Small intestine (tissue), 7 donors: ENCODE results near the gene ZFAND5. TPM values are rescaled to one million over a fixed set of nuclear protein-coding genes. Genes with fewer than 3 reads are reported as not detected.
A peak's percentile ranks its signal among the peaks of the same experiment; 100 is the strongest.

Experiments
- DNase-seq, 2 donors: peaks; one replicate each; pipeline versions ENCODE4 v3.0.0 to v3.0.0-alpha.2; 2013
- FAIRE-seq: peaks from 2 replicates; lab custom pipeline; 2012; peaks lifted over from hg19 to GRCh38; lab: Jason Lieb, UNC
- H3K27ac ChIP-seq, 3 donors: one replicate each; pipeline ENCODE4 v1.5.1; 2013; ENCODE audit warnings: low read length in 2 of 3, mild to moderate bottlenecking in 2 of 3, control low read depth in 1 of 3, inconsistent platforms in 1 of 3, low read depth in 1 of 3, moderate library complexity in 1 of 3
- H3K27me3 ChIP-seq, 3 donors: one replicate each; pipeline ENCODE4 v1.6.1; 2013; ENCODE audit warnings: low read length in 3 of 3, inconsistent platforms in 1 of 3; ENCODE audit not compliant: control insufficient read depth in 3 of 3, insufficient read depth in 3 of 3
- H3K36me3 ChIP-seq, 3 donors: one replicate each; pipeline ENCODE4 v1.6.1; 2013; ENCODE audit warnings: low read length in 3 of 3, inconsistent platforms in 1 of 3, low read depth in 1 of 3, mild to moderate bottlenecking in 1 of 3, moderate library complexity in 1 of 3; ENCODE audit not compliant: control insufficient read depth in 3 of 3, insufficient read depth in 2 of 3
- H3K4me1 ChIP-seq, 3 donors: one replicate each; pipeline ENCODE4 v1.6.1; 2013; ENCODE audit warnings: low read length in 2 of 3, inconsistent platforms in 1 of 3, low read depth in 1 of 3, mild to moderate bottlenecking in 1 of 3, moderate library complexity in 1 of 3; ENCODE audit not compliant: control insufficient read depth in 3 of 3, insufficient read depth in 2 of 3
- H3K4me3 ChIP-seq, 3 donors: one replicate each; pipeline ENCODE4 v1.5.1; 2013; ENCODE audit warnings: low read length in 3 of 3, control low read depth in 1 of 3, inconsistent platforms in 1 of 3, low read depth in 1 of 3, mild to moderate bottlenecking in 1 of 3, moderate library complexity in 1 of 3
- H3K9me3 ChIP-seq, 2 donors: one replicate each; pipeline ENCODE4 v1.6.1; 2013; ENCODE audit warnings: low read depth in 1 of 2, low read length in 1 of 2; ENCODE audit not compliant: control insufficient read depth in 2 of 2, insufficient read depth in 1 of 2
- WGBS, 3 donors: extraction: QIAGEN DNeasy Blood & Tissue Kit; methylation state at CpG; one replicate each; pipeline ENCODE4 v1.1.7; 2013; 5-methylcytosine and 5-hydroxymethylcytosine counted together
- polyA plus RNA-seq, 4 donors: library from polyadenylated mRNA; stranded (reverse) in 3 of 4; unstranded in 1 of 4; fragments of 200-250 nt in 3 of 4; fragments of 120-200 nt in 1 of 4; gene quantifications; one replicate each; pipeline versions ENCODE4 v1.2.1 to v1.2.3, GENCODE V29; 2013
- donor health status: healthy with polysubstance abuse.
- donor health status: control.
- donor health status: control.
- donor health status: Bipolar disorder and iron deficiency.
- donor health status: healthy.

The ZFAND5 gene
- polyA plus RNA-seq, 4 donors: 38.9 to 137 (median 62.1) TPM

DNA sequence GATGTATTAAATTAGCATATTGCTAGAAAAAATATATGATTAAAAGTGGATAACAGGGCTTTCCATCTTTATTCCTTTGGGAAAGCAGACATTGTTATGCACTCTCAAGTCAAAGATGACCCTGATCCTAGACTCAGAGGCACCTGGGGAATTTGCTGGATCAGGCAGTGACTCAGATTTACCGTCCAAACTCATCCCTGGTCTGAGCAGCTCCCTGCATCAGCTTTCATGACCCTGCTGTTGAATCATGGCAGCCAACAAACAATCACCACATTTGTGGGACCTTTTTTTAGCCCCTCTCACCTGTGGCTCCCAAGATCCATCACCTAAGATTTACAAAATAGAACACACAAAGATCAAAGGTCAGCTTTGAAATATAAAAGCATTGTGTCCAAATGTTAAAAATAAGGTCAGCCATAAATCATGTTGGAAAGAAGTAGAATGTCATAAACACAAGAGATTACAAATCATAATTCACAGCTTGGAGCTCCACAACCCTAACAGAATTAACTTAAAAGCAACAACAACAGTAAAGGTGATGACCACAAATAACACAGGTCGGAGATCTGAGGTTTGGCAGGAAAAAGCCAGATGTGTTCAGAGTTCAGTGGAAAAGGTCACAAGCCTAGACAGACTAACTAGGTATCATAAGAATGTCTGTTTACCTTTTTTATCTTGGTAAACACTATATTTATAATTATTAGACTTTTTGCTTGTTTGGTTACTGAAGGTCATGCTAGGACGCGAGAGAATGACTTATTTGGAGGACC lies 55.5 kb downstream of the ZFAND5 start:
- FAIRE-seq (no peak), DNase-seq (no peak)
- H3K36me3 ChIP-seq: no peaks in the 10 kb centered on the region
- H3K4me1 ChIP-seq: peaks cover 0 to 16% (median 13%) of the 10 kb centered on the region in 3 donors
- H3K27ac ChIP-seq: no peak overlapping the region
- no peaks in the 10 kb centered on the region for H3K9me3 ChIP-seq
- WGBS, 3 donors: 41 to 72% (median 57%) methylated on average over 4 of the region's 4 CpGs
- H3K4me3 ChIP-seq: no peak overlapping the region
- no peaks in the 10 kb centered on the region for H3K27me3 ChIP-seq

DNA sequence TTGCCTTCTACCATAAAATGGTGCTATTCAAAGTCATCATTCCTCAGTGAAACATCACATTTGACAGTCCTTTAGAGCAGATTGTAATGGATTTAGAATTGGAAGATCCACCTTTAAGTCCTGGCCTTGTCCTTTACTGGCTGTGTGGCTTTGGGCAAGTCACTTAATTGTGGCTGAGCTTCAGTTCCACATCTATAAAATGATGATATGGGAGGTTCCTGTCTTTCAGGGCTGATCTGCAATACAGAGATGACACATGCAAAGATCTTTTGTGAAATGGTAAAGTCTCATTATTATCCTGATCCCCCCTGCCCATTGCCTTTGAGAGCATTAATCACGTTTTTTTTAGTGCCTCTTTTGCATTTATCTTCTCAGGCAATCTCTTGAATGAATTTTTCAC lies 58.2 kb downstream of the ZFAND5 start:
- Histone ChIP-seq H3K4me3 (no peak overlapping the region), H3K27ac (no peak overlapping the region), H3K36me3 (no peaks in the 10 kb centered on the region), H3K9me3 (no peaks in the 10 kb centered on the region), H3K4me1 (peaks cover 0 to 22% (median 16%) of the 10 kb centered on the region in 3 donors), H3K27me3 (no peaks in the 10 kb centered on the region)
- WGBS, 3 donors: 34 to 71% (median 63%) methylated on average over 1 of the region's 1 CpG
- DNase-seq: no peak
- FAIRE-seq: no peak

DNA sequence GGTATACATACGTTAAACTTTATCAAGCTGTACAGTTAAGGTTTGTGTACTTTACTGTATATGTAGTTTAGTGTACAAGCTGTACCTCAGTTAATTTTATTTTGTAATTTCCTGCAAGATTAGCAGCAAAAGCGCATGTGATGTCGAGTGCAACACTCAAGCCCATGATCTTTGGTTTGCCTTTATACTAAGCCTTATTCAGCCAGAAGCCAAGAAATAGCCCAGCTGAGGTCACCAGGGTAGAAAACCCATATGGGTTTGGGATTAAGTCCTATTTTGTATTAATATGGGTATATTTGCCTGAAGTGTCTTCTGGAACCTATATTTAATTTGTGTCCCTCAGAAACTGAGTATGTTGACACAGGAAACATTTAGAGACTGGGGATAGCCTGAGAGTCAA lies 59.3 kb downstream of the ZFAND5 start:
- Histone ChIP-seq H3K4me3 (peak overlapping the region; percentile 1 to 66 (median 35)), H3K27ac (peak overlapping the region; percentile 86 to 95 (median 94)), H3K9me3 (peaks cover 0 to 3% of the 10 kb centered on the region in 2 donors), H3K36me3 (no peaks in the 10 kb centered on the region), H3K4me1 (peaks cover 0 to 22% (median 16%) of the 10 kb centered on the region in 3 donors), H3K27me3 (no peaks in the 10 kb centered on the region)
- FAIRE-seq (no peak), DNase-seq (peak in 1 of 2 donors; percentile 22)
- 19 to 51% (median 39%) methylated on average over 3 of the region's 3 CpGs for WGBS, 3 donors

DNA sequence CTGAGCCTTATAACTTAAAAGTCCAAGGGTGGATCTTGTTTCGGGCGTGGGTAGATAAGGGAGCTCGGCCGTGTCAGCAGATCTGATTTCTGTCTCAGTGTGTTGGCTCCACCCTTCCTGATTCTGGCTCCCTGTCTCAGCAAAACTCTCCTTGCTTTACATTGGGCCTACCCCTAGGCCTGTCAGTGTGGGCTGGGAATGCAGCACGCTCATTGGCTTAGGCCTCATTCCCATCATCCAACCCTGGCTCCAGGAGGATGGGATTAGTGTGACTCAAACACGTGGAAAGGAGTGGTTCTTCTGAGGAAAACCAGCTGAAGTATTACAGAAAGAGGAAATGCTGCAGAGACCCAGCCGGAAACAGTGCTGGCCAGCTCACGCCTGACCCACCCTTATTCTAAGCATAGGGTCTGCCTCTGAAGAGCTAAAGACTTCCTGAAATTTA lies 59.9 kb downstream of the ZFAND5 start:
- FAIRE-seq: peak; percentile 79
- peak; percentile 93 to 99 for DNase-seq
- peak overlapping the region; percentile 86 to 95 (median 94) for H3K27ac ChIP-seq
- peaks cover 0 to 22% (median 16%) of the 10 kb centered on the region in 3 donors for H3K4me1 ChIP-seq
- no peaks in the 10 kb centered on the region for H3K27me3 ChIP-seq
- peak overlapping the region; percentile 31 to 66 (median 35) for H3K4me3 ChIP-seq
- H3K9me3 ChIP-seq: peaks cover 0 to 3% of the 10 kb centered on the region in 2 donors
- 2 to 21% (median 8%) methylated on average over 8 of the region's 8 CpGs for WGBS, 3 donors
- no peaks in the 10 kb centered on the region for H3K36me3 ChIP-seq

DNA sequence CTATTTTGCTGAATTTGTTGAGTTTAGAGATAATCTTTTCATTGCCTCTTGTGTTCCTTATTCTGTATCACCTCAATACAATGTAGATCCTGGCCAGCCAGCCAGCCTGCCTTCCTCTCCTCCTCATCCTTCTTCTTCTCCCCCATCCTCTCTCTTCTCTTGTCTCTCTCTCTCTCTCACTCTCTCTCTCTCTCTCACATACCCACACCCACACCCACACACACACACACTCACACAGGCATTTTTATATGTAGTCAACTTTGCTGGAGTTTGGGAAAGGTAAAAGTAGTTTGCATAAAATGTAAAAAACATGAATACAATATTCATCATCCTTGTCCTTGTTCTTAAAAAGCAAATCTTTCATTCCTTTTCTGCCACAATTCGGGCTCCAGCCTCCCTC lies 60.5 kb downstream of the ZFAND5 start:
- Histone ChIP-seq H3K4me1 (peaks cover 0 to 22% (median 14%) of the 10 kb centered on the region in 3 donors), H3K27me3 (no peaks in the 10 kb centered on the region), H3K9me3 (peaks cover 0 to 3% of the 10 kb centered on the region in 2 donors), H3K36me3 (no peaks in the 10 kb centered on the region), H3K4me3 (no peak overlapping the region), H3K27ac (peak overlapping the region; percentile 80 to 94 (median 86))
- 4 to 30% (median 27%) methylated on average over 1 of the region's 1 CpG for WGBS, 3 donors
- FAIRE-seq: no peak
- DNase-seq: no peak

Other genes with a start within 250 kb of the ZFAND5 start
- gene GDA, start 215.8 kb downstream of the ZFAND5 start, polyA plus RNA-seq: 100 to 1,000 TPM in 2 of 4 donors, 10 to 100 TPM in 2; 33.1 to 210 (median 124) TPM
- gene TMC1, start 156.4 kb upstream of the ZFAND5 start, polyA plus RNA-seq: under 1 TPM in 2 of 4 donors, not detected in 2; 0.12 to 0.25 TPM